KOPT-K1 (cell line): Measurements from ENCODE around the gene TDRD1.

Experiments
- H3K27ac ChIP-seq: fragments of 200-600 bp; sonication (generic); 2 replicates; pipeline ENCODE4 v1.5.1; 2016; ENCODE audit warnings: antibody characterized with exemption, mild to moderate bottlenecking, low read depth, low read length; ENCODE audit not compliant: poor library complexity, severe bottlenecking
- H3K36me3 ChIP-seq: fragments of 200-600 bp; sonication (generic); 2 replicates; pipeline ENCODE4 v1.5.1; 2017; ENCODE audit warnings: antibody characterized with exemption, mild to moderate bottlenecking, low read length, moderate library complexity; ENCODE audit not compliant: insufficient read depth
- H3K9me3 ChIP-seq: fragments of 200-600 bp; sonication (generic); 2 replicates; pipeline ENCODE4 v1.5.1; 2017; ENCODE audit warnings: antibody characterized with exemption, low read length, mild to moderate bottlenecking; ENCODE audit not compliant: insufficient read depth, poor library complexity, severe bottlenecking

TDRD1 gene

GRCh38 chr10:114257498-114257897, 78.3 kb downstream of the TDRD1 start:
- H3K9me3 ChIP-seq = no peaks in the 10 kb centered on the region
- H3K27ac ChIP-seq = no peak overlapping the region
- no peaks in the 10 kb centered on the region for H3K36me3 ChIP-seq

- Histone ChIP-seq H3K36me3 (no peaks in the 10 kb centered on the region), H3K9me3 (no peaks in the 10 kb centered on the region), H3K27ac (peak overlapping the region; percentile 13)
These were observed 79.2 kb downstream of the TDRD1 start for GRCh38 chr10:114258274-114258840.

GRCh38 chr10:114259824-114260223, 80.7 kb downstream of the TDRD1 start:
- Histone ChIP-seq H3K27ac (no peak overlapping the region), H3K9me3 (no peaks in the 10 kb centered on the region), H3K36me3 (no peaks in the 10 kb centered on the region)

GRCh38 chr10:114260366-114260765, 81.2 kb downstream of the TDRD1 start:
- Histone ChIP-seq H3K36me3 (no peaks in the 10 kb centered on the region), H3K27ac (no peak overlapping the region), H3K9me3 (no peaks in the 10 kb centered on the region)

GRCh38 chr10:114261076-114261475, 81.9 kb downstream of the TDRD1 start:
- Histone ChIP-seq H3K9me3 (no peaks in the 10 kb centered on the region), H3K27ac (no peak overlapping the region), H3K36me3 (no peaks in the 10 kb centered on the region)

GRCh38 chr10:114262496-114262895, 83.3 kb downstream of the TDRD1 start:
- H3K36me3 ChIP-seq = no peaks in the 10 kb centered on the region
- no peak overlapping the region for H3K27ac ChIP-seq
- no peaks in the 10 kb centered on the region for H3K9me3 ChIP-seq

- no peaks in the 10 kb centered on the region for H3K9me3 ChIP-seq
- H3K27ac ChIP-seq = no peak overlapping the region
- no peaks in the 10 kb centered on the region for H3K36me3 ChIP-seq
These were observed 86.4 kb downstream of the TDRD1 start for GRCh38 chr10:114265392-114266053.

GRCh38 chr10:114266521-114266920, 87.4 kb downstream of the TDRD1 start:
- Histone ChIP-seq H3K36me3 (no peaks in the 10 kb centered on the region), H3K27ac (no peak overlapping the region), H3K9me3 (no peaks in the 10 kb centered on the region)

GRCh38 chr10:114271075-114271778, 92.1 kb downstream of the TDRD1 start:
- Histone ChIP-seq H3K9me3 (no peaks in the 10 kb centered on the region), H3K27ac (no peak overlapping the region), H3K36me3 (no peaks in the 10 kb centered on the region)

- H3K9me3 ChIP-seq = no peaks in the 10 kb centered on the region
- no peaks in the 10 kb centered on the region for H3K36me3 ChIP-seq
- no peak overlapping the region for H3K27ac ChIP-seq
These were observed 92.6 kb downstream of the TDRD1 start for GRCh38 chr10:114271779-114272167.

GRCh38 chr10:114272696-114273095, 93.5 kb downstream of the TDRD1 start:
- Histone ChIP-seq H3K27ac (no peak overlapping the region), H3K9me3 (no peaks in the 10 kb centered on the region), H3K36me3 (no peaks in the 10 kb centered on the region)

- H3K9me3 ChIP-seq = no peaks in the 10 kb centered on the region
- no peak overlapping the region for H3K27ac ChIP-seq
- H3K36me3 ChIP-seq = no peaks in the 10 kb centered on the region
These were observed 94.8 kb downstream of the TDRD1 start for GRCh38 chr10:114273910-114274309.

- Histone ChIP-seq H3K9me3 (no peaks in the 10 kb centered on the region), H3K36me3 (no peaks in the 10 kb centered on the region)
These were observed 95.7 kb downstream of the TDRD1 start for GRCh38 chr10:114274616-114275453.

GRCh38 chr10:114276066-114276465, 96.9 kb downstream of the TDRD1 start:
- Histone ChIP-seq H3K27ac (no peak overlapping the region), H3K36me3 (no peaks in the 10 kb centered on the region), H3K9me3 (no peaks in the 10 kb centered on the region)

More at GRCh38 chr10:114274616-114275453, 95.7 kb downstream of the TDRD1 start:
- H3K27ac ChIP-seq = no peak overlapping the region

- Histone ChIP-seq H3K9me3 (no peaks in the 10 kb centered on the region), H3K36me3 (no peaks in the 10 kb centered on the region), H3K27ac (no peak overlapping the region)
These were observed 97.5 kb downstream of the TDRD1 start for GRCh38 chr10:114276671-114277070.
